Keratinocyte (primary cell): ENCODE measurements around the gene FANCC. TPM values are rescaled to one million over a fixed set of nuclear protein-coding genes. Genes with fewer than 3 reads are reported as not detected.

Experiments
- DNase-seq: peaks from one replicate; pipeline ENCODE4 v3.0.0-alpha.2; 2011; ENCODE audit warnings: low read depth, missing footprints, low spot score
- FAIRE-seq: peaks from 2 replicates; lab custom pipeline; 2011; peaks lifted over from hg19 to GRCh38; lab: Jason Lieb, UNC
- H2AFZ ChIP-seq: 2 replicates; pipeline ENCODE4 v1.6.0; 2012; ENCODE audit warnings: low read length, control low read depth, inconsistent platforms; ENCODE audit not compliant: control insufficient read depth
- H3K27ac ChIP-seq: 2 replicates; pipeline ENCODE4 v1.5.1; 2011; ENCODE audit warnings: low read length; ENCODE audit not compliant: control insufficient read depth, insufficient read depth
- H3K27me3 ChIP-seq: 3 replicates; pipeline ENCODE4 v1.6.0; 2011; ENCODE audit warnings: low read length; ENCODE audit not compliant: control insufficient read depth, insufficient read depth; ENCODE audit errors: extremely low read depth
- H3K36me3 ChIP-seq, 2 experiments: 2 replicates in 1 of 2; 3 replicates in 1 of 2; pipeline ENCODE4 v1.5.1; 2011; ENCODE audit warnings: low read length in 2 of 2, mild to moderate bottlenecking in 1 of 2; ENCODE audit not compliant: control insufficient read depth in 2 of 2, insufficient read depth in 2 of 2; ENCODE audit errors: extremely low read depth in 1 of 2
- H3K4me1 ChIP-seq: 3 replicates; pipeline ENCODE4 v1.5.1; 2011; ENCODE audit warnings: low read length; ENCODE audit not compliant: control insufficient read depth, insufficient read depth; ENCODE audit errors: extremely low read depth
- H3K4me2 ChIP-seq: 3 replicates; pipeline ENCODE4 v1.6.0; 2011; ENCODE audit warnings: low read depth, low read length; ENCODE audit not compliant: control insufficient read depth, insufficient read depth; ENCODE audit errors: extremely low read depth
- H3K4me3 ChIP-seq, 3 experiments: fragments of 200-600 bp in 1 of 3; sonication (generic) in 1 of 3; 2 replicates in 2 of 3; 3 replicates in 1 of 3; pipeline ENCODE4 v1.5.1; 2011 to 2016; ENCODE audit warnings: low read length in 3 of 3, mild to moderate bottlenecking in 3 of 3, control low read depth in 2 of 3, inconsistent platforms in 1 of 3, low read depth in 1 of 3, mixed read lengths in 1 of 3, mixed run types in 1 of 3, moderate library complexity in 1 of 3; ENCODE audit not compliant: control insufficient read depth in 2 of 3, insufficient read depth in 2 of 3; ENCODE audit errors: extremely low read depth in 1 of 3
- H3K79me2 ChIP-seq: 2 replicates; pipeline ENCODE4 v1.6.0; 2012; ENCODE audit warnings: low read length; ENCODE audit not compliant: control insufficient read depth, insufficient read depth
- H3K9ac ChIP-seq: 3 replicates; pipeline ENCODE4 v1.6.0; 2011; ENCODE audit warnings: low read length; ENCODE audit not compliant: control insufficient read depth, insufficient read depth; ENCODE audit errors: extremely low read depth
- H3K9me1 ChIP-seq: 3 replicates; pipeline ENCODE4 v1.6.0; 2011; ENCODE audit warnings: low read length; ENCODE audit not compliant: control insufficient read depth, insufficient read depth; ENCODE audit errors: extremely low read depth
- H3K9me3 ChIP-seq: 2 replicates; pipeline ENCODE4 v1.5.1; 2012; ENCODE audit warnings: low read depth, low read length; ENCODE audit not compliant: control insufficient read depth
- H4K20me1 ChIP-seq: 3 replicates; pipeline ENCODE4 v1.6.0; 2011; ENCODE audit warnings: low read length; ENCODE audit not compliant: control insufficient read depth, insufficient read depth; ENCODE audit errors: extremely low read depth
- EZH2 ChIP-seq: IDR thresholded peaks from one replicate; pipeline ENCODE4 v1.6.1; 2012; ENCODE audit warnings: inconsistent platforms, mild to moderate bottlenecking, low read length, moderate library complexity
- dilution Hi-C: fragments of 300-500 bp; cut with MboI; formaldehyde crosslinking; loops from one replicate; pipeline ENCODE4 v1.7.0; 2020; ENCODE audit warnings: low sequenced_read_pairs; ENCODE audit not compliant: extremely low pct_ligation_motif_present
- polyA plus RNA-seq, 5 experiments: library from polyadenylated mRNA; depleted of rRNA in 3 of 5; stranded (reverse) in 3 of 5; stranded (forward) in 1 of 5; unstranded in 1 of 5; fragments of >200 nt; gene quantifications; 1 replicate in 1 of 5; 2 replicates in 3 of 5; 3 replicates in 1 of 5; pipeline versions ENCODE4 v1.2.1 to v1.2.3, GENCODE V29; 2011 to 2012; ENCODE audit warnings: missing spikeins in 2 of 5, low read depth in 1 of 5, low replicate concordance in 1 of 5
- TF ChIP-seq, protein P1 (sequence below), 3 experiments: IDR thresholded peaks in 1 of 3; conservative IDR thresholded peaks in 1 of 3; optimal IDR thresholded peaks in 1 of 3; 2 replicates in 2 of 3; 3 replicates in 1 of 3; pipeline versions ENCODE3 to v1.5.1; 2011; ENCODE audit warnings: low read length in 3 of 3, mild to moderate bottlenecking in 3 of 3, moderate library complexity in 2 of 3, control low read depth in 1 of 3, inconsistent platforms in 1 of 3; ENCODE audit not compliant: insufficient read depth in 2 of 3; ENCODE audit errors: extremely low read depth in 1 of 3

FANCC gene
- polyA plus RNA-seq, 1 donor (not counting 4 experiments of a cell fraction or from before 2014, with no cell fraction given): 8.3 TPM

DNA sequence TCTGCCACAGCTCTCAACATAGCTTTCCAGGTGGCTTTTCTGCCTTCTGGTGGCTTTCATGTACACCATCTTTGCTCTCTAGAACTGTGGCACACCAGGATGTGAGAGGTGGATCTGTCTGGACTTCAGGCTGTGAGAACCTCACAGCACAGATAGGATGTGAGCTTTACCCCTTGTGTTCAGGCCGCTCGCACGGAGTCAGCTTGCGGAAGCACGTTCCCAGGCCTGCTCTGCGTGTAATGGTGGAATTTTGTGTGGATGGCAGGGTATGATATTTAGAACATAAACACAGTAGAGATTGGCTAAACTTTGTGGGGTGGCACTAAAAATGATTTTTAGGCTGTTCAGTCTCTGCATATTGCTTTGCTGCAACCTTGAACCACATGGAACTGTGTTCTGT lies 250.5 kb downstream of the FANCC start:
- peaks cover 30 to 39% of the 10 kb centered on the region in 2 experiments for H3K36me3 ChIP-seq
- no peak overlapping the region for H3K9ac ChIP-seq
- DNase-seq (no peak), FAIRE-seq (no peak)
- no peak overlapping the region for H3K4me2 ChIP-seq
- dilution Hi-C loops: no loop called here
- no peak overlapping the region for H3K27ac ChIP-seq
- no peaks in the 10 kb centered on the region for H3K9me3 ChIP-seq
- no peak overlapping the region for H2AFZ ChIP-seq
- no peaks in the 10 kb centered on the region for H3K9me1 ChIP-seq
- peaks cover 36% of the 10 kb centered on the region for H3K4me1 ChIP-seq
- H3K4me3 ChIP-seq: no peak overlapping the region
- no peaks in the 10 kb centered on the region for H4K20me1 ChIP-seq
- no peaks in the 10 kb centered on the region for H3K27me3 ChIP-seq
- no peak for TF ChIP-seq EZH2
- TF ChIP-seq, protein P1, sequence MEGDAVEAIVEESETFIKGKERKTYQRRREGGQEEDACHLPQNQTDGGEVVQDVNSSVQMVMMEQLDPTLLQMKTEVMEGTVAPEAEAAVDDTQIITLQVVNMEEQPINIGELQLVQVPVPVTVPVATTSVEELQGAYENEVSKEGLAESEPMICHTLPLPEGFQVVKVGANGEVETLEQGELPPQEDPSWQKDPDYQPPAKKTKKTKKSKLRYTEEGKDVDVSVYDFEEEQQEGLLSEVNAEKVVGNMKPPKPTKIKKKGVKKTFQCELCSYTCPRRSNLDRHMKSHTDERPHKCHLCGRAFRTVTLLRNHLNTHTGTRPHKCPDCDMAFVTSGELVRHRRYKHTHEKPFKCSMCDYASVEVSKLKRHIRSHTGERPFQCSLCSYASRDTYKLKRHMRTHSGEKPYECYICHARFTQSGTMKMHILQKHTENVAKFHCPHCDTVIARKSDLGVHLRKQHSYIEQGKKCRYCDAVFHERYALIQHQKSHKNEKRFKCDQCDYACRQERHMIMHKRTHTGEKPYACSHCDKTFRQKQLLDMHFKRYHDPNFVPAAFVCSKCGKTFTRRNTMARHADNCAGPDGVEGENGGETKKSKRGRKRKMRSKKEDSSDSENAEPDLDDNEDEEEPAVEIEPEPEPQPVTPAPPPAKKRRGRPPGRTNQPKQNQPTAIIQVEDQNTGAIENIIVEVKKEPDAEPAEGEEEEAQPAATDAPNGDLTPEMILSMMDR (optimal IDR thresholded peaks at IDR 0.05 in 1 of 3, IDR thresholded peaks at IDR 0.05 in 1 of 3, conservative IDR thresholded peaks at IDR 0.05 in 1 of 3; ENCODE audit: extremely low read depth in 1 of 3, insufficient read depth in 2 of 3, low read length in 3 of 3): no peak
- peaks cover 87% of the 10 kb centered on the region for H3K79me2 ChIP-seq

DNA sequence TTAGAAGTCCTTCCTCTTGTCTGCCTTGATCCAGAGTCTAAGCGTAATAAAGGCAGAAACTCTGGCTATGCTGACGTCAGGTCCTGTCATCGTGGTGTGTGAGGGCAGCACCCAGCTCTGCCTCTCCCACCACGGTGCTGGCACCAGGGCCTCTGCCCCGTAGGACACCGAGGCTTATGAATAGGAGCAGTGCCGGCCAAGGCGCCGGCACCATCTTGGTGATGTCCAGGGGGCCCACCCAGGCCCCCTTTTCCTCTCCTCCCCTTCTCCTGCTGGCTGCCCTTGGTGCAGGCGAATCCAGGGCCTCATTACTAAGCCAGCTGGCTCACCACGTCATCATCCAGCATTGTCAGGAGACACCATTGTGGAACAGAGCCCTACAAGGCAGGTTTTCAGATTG lies 252.3 kb downstream of the FANCC start:
- Histone ChIP-seq H4K20me1 (no peaks in the 10 kb centered on the region), H3K9me1 (no peaks in the 10 kb centered on the region), H3K36me3 (peaks cover 24 to 49% of the 10 kb centered on the region in 2 experiments), H3K27me3 (no peaks in the 10 kb centered on the region), H3K79me2 (peaks cover 81% of the 10 kb centered on the region), H3K9ac (no peak overlapping the region), H3K4me2 (peak overlapping the region; percentile 3), H3K4me3 (no peak overlapping the region), H3K27ac (peak overlapping the region; percentile 32), H2AFZ (no peak overlapping the region), H3K9me3 (no peaks in the 10 kb centered on the region), H3K4me1 (peaks cover 36% of the 10 kb centered on the region)
- dilution Hi-C loops: no loop called here
- DNase-seq (no peak), FAIRE-seq (no peak)
- TF ChIP-seq EZH2: no peak
- TF ChIP-seq, protein P1 (optimal IDR thresholded peaks at IDR 0.05 in 1 of 3, IDR thresholded peaks at IDR 0.05 in 1 of 3, conservative IDR thresholded peaks at IDR 0.05 in 1 of 3; ENCODE audit: extremely low read depth in 1 of 3, insufficient read depth in 2 of 3, low read length in 3 of 3): no peak
